NCI-H226 (cell line): ENCODE data around the gene CHD6.

Source experiments
- DNase-seq: peaks from one replicate; pipeline ENCODE4 v3.0.0-alpha.2; 2015

CHD6 gene

DNA sequence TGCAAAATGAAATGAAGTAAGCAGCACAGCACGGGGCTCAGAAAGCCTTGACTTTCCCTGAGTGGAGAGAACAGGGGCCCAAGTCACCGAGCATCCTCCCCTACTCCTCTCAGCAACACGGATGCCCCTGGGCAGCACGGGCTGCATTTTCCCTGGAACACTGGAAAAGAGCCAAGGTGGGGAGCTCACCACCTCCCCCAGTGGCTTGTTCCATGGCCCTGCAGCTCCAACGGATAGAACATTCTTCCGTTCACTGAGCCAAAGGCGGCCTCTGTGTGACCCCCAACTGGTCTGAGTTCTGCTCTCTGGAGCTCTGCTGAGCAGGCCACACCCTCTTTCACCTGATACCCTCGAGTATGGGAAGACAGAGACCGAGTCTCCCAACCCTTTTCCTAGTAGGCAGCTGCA is 230.7 kb downstream of the CHD6 start:
- DNase-seq, result no peak

DNA sequence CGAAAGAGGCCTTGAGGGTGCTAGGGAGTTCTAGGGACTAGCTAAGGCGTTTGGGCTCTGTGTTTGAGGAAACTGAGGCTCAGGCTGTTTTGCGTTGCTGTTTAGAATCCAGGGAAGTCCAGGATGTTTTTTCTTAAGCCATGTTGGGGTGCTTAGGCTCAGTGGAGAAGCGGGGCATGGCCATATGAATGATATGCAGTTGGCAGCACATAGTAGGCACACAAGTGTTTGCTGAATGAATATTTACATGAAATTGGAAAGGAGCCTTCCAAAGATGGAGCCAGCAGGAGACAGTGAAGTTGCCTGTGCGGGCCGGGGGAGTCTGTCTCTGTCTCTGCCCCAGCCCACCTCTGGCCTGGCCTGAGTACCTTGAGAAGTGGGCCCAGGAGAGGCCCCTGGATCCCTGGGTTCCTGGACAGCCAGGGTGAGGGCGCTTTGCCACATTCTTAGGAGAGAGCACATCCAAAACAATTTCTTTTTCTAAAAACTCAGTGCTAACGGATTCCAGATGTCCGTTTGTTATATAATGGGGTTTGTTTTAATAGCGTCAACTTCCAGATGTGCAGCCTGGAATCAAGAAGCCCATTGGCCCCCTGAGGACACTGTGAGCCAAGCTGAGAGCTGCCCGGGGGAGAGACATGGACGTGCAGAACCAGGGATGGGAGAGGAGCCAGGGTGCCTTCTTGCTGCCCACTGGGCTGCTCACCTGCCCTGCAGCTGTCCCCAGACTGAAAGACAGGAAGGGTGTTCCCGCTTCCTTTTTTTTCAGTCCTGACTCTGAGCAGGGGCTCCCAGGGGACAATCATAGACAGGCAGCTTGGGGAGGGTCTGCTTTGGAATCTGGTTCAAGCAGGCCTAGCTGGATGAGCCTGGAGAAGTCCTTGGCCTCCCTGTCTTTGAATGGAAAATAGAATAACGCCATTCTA is 231.4 kb downstream of the CHD6 start:
- DNase-seq, result no peak

DNA sequence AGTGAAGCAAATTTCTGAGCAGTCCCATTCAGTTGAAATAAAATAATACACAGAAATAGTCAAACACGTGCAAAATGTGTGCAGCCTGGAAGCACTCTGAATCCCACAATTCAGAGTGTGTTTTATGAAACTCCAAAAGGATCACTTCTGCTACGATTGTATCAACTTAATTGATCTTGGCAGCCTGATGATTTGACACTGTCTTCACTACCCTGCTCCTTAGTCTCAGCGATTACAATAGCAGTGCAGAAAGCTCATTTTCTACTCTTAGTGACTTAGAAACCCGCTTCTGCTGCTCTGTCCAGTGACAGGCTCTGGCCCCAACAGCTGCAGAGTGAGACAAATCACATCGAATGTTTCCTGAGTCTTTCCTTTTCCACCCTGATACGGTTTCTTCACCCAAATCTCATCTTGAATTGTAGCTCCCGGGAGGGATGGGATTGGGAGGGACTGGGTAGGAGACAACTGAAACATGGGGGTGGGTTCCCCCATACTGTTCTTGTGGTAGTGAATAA is 235.3 kb downstream of the CHD6 start:
- no peak for DNase-seq

DNA sequence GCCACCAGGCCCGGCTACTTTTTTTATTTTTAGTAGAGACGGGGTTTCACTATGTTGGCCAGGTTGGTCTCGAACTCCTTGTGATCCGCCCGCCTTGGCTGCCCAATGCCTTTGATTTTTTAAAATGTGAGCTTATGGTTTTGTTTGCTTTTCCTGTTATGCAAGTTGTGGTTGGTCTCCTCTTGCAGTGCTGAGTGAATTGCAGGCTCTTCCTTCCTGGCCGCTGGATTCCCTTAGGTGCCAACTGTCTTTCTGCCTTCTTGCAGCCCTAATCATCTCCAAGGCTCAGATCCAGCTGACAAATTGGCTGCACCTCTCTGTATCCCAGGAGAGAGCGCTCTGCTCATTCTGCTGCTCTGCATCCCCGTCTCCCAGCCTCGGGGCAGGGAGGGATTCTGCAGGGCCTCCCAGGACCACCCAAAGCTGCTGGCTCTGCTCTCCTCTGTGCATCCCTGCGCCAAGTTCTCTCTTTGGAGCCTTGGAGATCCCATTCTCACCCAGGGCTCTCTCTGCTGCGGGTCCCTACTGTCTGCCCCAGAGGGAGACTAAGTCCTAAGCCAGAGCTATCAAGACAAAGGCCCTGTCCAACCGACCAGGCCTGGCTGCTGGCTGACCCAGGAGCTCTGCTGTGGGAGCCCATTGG is 237.5 kb downstream of the CHD6 start:
- no peak for DNase-seq

DNA sequence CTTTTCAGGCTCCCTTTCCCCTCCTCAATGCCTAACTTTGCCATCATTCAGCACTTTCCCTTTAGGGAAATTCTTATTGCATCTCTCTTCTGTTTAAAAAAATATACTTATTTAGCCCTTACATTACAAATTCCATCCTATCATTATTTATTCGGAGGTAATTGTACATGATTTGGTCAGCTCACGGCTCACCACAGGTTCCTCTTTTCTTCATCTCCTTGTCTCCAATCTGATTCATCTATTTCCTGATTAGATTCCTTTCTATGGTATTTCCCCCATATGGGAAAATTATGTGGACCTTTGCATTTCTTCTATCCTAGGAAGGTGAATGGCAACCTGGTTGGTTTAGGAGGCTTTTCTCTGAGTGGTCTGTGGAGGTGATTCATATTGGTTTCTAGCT is 238.6 kb downstream of the CHD6 start:
- no peak for DNase-seq

DNA sequence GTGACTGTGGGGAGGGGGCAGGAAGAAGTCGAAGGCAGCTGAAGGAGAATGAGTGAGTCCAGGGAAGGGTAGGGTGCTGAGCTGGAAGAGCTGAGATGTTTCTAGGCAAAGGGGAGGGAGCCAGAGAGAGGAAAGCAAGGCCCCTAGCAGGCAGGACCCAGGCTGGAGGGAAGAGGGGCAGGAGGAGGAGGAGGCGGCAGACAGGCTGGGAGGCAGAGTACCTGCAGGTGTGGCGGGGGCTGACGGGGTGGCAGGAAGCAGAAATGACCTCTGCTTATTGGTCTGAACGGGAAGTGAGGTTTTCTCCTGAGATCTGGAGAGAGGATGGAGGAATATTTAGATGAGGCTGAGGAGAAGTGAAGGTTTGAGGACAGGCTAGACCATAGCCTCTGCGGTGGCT is 240.9 kb downstream of the CHD6 start:
- no peak for DNase-seq

DNA sequence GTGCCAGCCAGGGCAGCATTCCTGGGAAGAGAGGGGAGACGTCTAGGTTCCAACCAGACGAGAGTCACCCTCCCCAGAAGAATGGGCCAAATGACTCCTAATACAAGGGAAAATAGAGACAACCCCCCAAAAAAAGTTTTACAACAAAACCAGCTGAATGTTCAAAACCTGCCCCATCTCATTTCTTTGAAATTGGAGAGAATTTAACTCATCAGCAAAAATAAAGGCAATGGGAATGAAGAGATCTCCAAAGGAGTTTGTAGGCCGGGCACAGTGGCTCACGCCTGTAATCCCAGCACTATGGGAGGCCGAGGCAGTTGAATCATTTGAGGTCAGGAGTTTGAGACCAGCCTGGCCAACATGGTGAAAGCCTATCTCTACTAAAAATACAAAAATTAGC is 241.8 kb downstream of the CHD6 start:
- no peak for DNase-seq

DNA sequence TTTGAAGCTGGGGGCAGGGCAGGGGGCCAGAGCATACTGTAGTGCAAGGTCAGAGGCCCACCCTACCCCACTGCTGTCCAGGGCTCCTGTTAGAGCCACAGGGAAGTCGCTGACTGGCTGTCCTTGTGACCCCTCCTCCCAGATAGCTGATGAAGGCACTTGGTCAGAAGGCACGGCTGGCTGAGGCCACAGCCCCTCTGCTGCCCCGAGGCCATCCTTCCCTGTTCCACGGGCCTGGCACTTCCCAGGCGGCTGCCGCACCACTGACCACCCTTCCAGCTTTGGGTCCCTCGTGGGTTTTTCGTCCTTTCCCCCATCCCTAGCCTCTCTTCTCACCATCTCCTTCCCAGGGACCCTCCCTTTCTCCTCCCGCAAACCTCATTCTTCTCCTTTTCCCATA is 242.3 kb downstream of the CHD6 start:
- no peak for DNase-seq

DNA sequence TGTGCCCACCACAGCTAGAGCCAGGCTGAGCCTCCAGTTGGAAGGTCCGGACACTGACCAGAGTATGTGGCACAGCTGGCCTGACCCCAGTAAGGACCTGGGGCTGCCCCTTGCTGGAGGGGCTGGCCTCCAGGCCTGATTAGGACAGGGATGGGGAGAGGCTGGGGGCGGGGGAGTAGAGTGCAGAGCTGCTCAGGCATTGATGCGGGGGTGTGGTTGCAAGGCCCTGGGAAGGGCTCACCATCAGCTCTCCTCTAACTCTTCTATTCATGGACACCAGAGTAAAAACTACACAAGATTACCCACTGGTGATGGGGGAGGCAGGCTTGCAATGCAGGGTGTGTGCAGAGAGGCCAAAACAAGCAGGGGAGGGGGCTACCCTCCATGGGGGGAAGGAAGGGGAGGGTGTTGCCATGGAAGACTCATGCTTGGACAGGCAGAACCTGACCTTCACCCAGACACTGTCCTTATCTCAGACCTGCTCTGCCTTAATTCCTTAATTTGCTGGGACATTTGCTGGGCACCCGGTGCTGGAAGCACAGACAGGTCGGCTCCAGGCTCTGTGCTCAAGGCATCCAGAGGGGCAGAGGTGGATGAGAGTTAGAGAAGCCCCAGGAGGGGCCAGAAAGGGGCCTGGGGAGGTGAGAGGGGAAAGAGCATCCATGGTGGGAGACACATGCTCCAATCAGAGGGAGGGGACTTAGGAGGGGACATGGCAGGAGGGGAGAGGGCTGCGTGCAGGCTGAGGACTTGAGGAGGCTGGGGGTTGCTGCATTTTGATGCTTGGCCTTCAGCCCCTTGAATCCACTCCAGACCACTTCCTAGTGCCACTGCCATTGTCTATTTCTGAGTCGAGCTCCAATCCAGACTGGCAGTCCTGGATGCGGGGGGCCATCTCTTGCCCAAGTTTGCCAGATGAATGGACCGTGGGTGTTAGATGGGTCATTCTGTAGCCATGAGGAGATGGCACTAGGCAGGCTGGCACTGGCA is 244.0 kb downstream of the CHD6 start:
- no peak for DNase-seq

DNA sequence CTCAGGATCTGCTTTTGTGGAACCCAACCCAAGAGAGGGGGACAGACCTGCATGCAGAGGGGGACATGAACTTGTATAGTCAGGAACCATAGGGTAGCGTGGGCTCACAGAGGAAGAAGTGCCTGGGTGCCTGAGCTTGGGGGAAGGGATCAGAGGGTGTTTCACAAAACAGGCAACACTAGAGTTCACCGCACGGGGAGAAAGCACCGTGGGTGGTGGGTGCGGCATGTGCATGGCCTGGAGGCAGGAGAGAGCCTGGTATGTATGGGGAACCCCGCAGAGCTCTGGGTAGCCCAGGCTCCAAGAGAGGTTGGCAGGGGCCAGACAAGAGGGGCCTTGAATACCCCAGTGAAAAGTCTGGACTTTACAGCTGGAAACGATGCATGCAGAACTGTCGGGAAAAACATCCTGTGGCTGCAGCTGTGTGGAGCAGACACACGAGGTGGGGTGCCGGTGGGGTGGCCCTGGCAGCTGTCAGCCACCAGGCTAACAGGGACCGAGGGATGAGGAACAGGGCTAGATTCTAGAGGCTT is 244.9 kb downstream of the CHD6 start:
- no peak for DNase-seq

DNA sequence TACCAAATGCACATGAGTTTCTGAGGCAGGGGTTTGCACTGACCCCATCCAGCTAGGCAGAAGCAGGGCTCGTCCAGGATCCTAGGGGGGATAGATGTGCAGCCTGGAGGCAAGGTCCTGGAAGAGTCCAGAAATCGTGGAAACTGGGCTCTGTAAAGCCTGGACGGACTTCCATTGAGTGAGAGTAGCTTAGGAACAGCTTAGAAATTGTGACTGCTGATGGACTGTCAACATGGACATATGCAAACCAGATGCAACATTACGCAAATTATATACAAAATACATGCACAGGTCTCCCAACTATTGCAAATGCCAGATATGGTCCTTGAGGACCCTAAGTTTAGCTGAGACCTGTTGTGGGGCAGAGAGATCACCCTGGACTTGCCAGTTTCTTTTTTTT is 246.8 kb downstream of the CHD6 start:
- DNase-seq, result no peak

DNA sequence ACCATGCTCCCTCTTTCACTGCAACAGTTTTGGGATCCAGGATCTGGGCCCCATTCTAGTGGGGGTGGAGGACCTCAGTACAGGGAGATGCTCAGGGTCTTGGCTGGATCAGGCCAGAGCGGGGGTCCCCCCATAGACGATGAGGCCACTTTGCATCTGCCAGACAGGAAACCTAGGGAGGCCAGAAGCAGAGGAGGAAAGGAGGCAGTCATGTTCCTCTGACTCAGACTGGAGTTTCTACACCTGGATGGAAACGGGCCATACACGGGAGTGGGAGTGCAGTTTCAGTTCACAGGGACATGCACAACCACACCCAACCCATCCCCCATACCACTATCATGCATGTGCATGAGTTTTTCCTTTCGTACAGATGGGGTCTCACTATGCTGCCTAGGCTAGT is 248.0 kb downstream of the CHD6 start:
- no peak for DNase-seq

DNA sequence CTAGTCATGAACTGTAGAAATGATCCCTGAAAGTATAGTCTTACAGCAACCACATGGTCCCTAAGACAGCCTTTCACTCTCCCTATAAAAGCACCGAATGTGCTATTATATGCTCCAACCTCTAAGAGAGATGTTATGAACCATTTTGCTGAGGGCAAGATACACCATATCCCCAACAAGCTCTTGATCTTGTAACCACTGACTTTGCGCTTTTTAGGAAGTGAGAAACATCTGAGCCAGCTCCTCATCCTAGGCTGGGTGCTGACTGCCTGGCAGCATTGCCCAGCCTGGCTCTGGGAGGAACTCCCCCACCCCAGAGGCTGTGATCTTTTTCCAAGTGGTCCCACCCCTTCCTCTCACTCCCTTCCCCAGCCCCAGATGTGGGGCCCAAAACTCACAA is 248.5 kb downstream of the CHD6 start:
- DNase-seq, result no peak

DNA sequence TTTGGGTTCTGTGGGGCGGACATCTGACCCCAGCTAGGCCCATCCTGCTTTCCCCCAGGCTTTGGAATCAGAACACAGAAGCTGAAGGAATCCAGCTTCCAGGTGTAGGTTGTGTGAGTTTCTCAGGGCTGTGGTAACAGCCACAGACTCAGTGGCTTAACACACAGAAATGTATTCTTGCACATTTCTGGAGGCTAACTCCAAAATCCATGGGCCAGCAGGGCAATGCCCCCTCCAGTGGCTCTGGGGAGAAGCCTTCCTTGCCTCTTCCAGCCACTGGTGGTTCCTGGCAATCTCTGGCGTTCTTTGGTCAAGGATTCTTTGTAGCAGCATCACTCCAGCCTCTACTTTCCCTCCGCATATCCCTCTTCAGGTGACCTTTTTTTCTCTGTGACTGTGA is 250.2 kb downstream of the CHD6 start:
- no peak for DNase-seq

DNA sequence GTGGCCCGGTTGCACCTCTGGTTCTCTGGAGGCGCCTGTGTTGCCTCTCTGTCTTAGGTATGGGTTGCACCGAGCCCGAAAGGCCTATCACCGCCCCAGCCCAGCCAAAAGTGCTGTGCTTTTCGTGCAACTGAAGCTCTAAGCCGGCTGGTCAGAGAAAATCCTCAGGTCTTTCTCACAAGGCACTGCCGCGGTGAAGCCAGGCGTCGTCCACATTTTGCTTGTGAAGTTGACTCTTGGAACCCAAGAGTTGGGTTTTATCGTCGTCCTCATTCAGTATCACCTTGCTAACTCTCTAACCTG is 250.8 kb downstream of the CHD6 start:
- DNase-seq, result no peak

DNA sequence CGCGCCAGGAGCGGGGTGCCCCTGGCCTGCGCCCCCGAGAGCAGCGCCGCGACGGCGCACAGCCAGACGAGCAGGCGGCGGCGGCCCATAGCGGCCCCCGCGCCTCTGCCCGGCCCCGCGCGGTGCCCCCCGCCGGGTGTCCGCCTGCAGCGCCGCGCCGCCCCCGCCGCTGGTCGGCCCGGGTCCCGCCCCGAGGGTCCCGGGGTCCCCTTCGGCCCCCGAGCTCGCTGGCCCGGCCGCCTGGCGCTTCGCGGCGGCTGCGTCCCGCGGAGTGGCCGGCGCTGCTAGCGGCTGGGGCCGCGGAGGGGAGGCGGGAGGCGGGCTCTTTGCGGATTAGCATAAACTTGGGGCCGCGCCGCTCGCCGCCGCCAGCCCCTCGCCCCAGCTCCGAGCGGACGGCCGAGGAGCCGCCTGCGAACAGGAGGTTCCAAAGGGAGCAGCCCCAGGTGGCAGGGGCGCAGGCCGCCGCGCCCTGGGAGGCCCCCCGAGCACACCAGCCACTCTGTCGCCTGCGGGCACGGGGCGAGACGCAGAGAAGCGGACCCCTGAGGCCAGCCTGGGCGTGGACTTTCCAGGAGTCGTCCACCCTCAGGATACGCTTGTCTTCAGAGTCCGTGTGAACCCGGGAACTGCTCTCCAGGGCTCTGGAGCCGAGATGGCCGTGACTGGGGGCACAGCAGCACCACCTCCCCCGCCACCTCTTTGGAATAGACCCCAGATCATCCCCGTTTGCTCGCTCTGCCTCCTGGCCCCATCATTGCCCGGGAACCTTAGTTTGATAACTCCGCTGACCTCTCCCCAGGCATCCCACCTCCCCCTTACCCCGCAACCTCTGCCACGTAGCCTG is 251.4 kb downstream of the CHD6 start, which contains the start of gene EMILIN3:
Gene EMILIN3, minus strand, starts transcription at position 273 of the 847 bp plus-strand sequence. Its CDS starts 184 bp downstream, at position 89.
- no peak for DNase-seq

DNA sequence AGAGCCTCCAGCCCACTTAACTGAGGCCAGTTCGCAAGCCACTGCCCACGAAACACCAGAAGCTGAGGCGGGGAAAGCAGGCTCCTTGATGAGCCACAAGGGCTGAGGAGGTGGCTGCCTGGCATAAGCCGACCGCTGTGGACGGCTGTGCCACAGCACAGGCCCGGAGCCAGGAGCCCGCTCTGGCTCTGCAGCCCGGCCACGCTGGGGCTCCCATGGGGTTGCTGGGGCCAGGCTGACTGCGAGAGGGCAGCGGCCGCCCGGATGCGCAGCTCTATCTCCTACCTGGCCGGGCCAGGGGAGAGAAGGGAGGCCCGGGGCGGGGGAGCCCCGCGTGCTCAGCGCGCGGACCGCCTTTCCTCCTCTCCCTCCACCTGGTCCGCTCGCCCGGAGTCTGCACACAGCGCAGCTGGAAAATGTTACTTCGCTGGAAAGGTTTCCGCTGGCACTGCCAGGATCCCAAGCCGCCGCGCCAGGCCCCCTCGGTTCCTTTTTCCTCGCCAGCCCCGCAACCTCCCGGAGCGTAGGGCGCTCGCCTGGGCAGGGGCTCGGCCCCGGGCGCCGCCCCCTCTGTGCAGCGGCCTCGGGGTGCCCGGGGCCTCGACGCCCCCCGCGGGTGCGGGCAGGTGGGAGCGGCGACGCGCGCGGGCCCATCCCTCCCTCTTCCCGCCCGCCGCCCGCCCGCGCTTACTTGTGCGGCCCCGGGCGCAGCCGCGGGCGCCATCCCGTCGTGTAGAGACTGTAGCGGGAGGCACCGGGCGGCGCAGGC is 252.2 kb downstream of the CHD6 start:
- DNase-seq, result no peak

DNA sequence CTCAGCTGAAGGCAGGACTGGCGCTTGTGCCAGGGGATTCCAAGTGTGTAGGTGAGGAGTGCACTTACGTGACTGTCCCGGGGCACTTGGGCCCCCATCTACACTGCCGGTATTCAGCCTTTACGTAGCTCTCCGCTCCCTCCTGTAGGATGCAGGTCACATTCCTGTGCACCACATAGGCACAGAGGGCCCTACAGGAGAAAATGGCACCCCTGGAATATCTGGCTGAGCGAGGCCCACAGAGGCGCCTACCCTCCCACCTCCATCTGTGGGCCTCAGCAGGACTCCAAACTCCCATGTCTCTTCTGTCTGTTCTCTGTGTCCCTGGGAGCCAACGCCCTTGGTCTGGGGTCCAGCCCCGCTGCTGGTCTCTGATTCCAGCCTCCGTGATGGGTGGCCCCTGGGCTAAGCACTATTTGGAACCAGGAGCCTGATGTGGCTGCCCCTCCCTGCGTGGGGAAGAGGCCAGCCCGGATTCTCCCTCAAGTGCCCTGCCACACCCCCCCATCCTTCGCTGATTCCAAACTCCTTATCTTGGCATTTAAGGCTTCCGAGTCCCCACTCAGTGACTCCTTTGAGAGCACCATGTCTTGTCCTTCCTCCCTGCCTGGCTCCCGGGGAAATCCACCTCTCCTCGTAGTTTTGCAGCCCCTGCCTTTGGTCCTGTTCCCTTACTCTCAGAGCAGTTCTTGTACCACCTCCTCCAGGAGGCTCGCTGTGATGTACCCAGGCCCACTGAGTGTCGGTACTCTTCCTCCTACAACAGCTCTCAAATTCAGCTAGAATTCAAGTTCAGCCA is 253.0 kb downstream of the CHD6 start:
- DNase-seq, result no peak

DNA sequence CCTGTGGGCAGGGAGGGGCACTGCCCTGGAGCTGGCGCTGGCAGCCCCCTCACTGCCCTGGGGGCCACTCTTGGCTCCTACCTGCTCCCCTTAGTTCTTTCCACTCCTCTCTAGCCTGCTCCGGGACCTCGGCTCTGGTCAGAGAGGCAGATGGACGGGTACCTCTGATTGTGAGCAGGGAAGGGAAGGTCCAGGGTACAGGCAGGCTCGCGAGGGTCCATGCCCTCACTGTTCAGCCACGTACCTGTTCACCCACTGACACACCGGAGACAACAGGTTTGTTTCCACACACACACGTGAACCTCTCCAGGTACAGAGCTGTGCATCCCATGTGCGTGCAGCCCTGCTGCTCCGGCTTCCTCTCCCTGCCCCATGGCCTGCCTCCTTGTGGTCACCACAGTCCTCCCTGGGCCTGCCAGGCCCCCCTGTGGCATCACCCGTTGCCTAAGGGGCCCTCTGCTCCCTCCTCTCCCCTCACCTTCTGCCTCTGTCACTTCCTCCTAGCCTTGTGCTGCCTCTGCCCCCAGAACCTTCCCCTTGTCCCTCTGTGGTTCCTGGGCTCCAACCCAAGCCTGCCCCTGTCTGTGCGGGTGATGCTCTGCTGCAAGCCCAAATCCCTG is 253.8 kb downstream of the CHD6 start:
- DNase-seq, result no peak

DNA sequence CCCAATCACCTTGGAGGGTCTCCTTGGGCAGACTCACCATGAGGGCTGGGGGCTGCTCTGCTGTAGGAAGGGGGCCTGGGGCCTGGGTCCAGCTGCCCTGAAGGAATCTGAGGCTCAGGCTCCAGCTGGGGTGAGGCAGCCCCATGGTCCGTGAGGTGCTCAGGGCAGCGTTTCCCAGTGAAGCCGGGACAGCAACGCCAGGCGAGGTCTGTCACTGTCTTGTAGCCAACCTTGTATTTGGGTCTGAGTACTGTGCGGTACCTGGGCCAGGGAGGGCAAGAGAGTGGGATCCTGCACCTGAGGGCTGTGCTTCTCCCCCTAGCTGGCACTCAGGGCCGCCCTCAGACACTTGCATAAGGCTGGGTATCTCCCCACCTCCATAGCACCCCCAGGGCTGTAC is 254.6 kb downstream of the CHD6 start:
- DNase-seq, result no peak
